OCI-LY1 (cell line): ENCODE measurements around the gene MSRB3.

Experiments
- CTCF ChIP-seq: fragments of 200-600 bp; sonication (generic), shearing (Covaris generic); IDR thresholded peaks from 2 replicates; pipeline ENCODE4 v1.5.1; 2017; ENCODE audit warnings: mild to moderate bottlenecking, antibody characterized with exemption, low read length, moderate library complexity, mixed read lengths
- EZH2 ChIP-seq: fragments of 200-600 bp; sonication (generic), shearing (Covaris generic); IDR thresholded peaks from 2 replicates; pipeline ENCODE4 v1.8.0; 2017; ENCODE audit warnings: borderline replicate concordance, mixed run types, mild to moderate bottlenecking, antibody characterized with exemption, low read length, moderate library complexity, mixed read lengths

- no peak for TF ChIP-seq CTCF
- no peak for TF ChIP-seq EZH2
Measured at GRCh38 chr12:65331456-65331855, 53.0 kb downstream of the MSRB3 start.
